HG03571 (cell line): ENCODE measurements around the gene MTHFD1.

Experiments
- ATAC-seq: cut with Tn5 transposase; IDR thresholded peaks from one replicate; pipeline ENCODE4 v1.9.1; 2021; ENCODE audit not compliant: unreplicated experiment

Gene MTHFD1

DNA sequence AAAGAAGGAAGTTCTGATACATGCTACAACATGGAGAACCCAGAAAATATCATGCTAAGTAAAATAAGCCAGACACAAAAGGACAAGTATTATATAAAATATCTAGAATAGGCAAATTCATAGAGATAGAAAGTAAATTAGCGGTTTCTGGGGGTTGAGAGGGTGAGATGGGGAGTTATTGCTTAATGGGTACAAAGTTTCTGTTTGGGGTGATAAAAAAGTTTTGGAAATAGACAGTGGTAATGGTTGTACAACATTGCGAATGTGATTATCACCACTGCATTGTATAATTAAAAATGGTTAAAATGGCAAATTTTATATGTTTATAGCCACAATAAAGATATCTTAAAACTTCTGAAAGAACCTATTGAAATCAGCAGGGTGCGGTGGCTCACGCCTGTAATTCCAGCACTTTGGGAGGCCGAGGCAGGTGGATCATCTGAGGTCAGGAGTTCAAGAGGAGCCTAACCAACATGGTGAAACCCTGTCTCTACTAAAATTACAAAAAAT lies 100.5 kb downstream of the MTHFD1 start:
- ATAC-seq, result no peak

DNA sequence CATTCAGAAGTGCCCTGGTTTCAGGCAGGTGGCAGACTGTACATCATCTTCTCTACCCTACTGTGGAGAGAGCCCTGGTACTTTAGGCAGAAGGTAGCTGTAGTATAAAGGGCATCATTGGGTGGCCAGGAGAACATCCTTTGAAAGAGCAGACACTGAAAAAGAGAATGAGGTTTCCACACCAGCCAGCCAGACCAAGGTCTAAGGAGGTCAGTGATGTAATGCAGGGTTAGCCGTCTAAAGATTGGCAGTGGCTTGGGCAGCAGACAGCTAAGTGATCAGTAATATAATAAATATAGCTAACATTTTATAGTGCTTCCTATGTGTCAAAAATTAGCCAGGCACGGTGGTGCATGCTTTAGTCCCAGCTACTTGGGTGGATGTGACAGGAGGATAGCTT lies 103.5 kb downstream of the MTHFD1 start:
- ATAC-seq, result no peak

DNA sequence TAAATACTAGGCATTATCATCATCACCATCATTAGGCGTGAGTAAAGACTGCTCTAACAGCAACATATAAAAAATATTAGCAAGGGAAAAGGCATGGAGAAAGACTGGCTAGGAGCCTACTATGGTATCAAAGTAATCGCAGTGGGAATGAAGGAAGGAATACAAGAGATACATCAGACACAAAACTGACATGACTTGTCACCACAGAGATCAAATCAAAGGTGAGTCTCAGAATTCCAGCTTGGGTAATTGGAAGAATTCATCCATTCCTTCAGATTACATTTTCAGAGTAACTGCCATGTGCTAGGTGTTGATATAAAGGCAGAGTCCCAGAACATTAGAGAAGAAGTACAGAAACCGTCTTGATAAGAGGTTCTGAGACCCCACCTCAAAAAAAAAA lies 105.3 kb downstream of the MTHFD1 start:
- no peak for ATAC-seq

DNA sequence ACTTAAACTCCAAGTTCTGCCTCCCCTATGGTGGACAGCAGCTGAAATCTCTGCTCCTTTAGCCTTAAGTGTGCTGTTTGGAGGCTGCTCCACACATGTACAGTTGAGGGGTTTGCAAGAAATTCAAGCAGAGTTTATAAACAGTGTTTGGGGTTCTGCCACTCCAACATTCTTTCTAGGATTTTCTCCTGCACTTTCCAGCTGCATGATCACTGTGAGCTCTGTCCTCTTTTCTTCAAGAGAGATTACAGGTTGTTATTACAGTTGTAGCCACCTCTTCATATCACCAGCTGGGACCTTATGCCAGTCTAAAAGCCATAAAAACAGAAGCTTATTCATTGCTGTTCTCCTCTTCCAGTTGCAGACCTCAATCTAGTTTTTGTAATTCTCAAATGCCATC lies 107.1 kb downstream of the MTHFD1 start:
- ATAC-seq, result no peak

- ATAC-seq, result no peak
Observed at GRCh38 chr14:64496764-64497163, 108.6 kb downstream of the MTHFD1 start.

- ATAC-seq, result no peak
Observed at GRCh38 chr14:64500088-64500487, 111.9 kb downstream of the MTHFD1 start.

DNA sequence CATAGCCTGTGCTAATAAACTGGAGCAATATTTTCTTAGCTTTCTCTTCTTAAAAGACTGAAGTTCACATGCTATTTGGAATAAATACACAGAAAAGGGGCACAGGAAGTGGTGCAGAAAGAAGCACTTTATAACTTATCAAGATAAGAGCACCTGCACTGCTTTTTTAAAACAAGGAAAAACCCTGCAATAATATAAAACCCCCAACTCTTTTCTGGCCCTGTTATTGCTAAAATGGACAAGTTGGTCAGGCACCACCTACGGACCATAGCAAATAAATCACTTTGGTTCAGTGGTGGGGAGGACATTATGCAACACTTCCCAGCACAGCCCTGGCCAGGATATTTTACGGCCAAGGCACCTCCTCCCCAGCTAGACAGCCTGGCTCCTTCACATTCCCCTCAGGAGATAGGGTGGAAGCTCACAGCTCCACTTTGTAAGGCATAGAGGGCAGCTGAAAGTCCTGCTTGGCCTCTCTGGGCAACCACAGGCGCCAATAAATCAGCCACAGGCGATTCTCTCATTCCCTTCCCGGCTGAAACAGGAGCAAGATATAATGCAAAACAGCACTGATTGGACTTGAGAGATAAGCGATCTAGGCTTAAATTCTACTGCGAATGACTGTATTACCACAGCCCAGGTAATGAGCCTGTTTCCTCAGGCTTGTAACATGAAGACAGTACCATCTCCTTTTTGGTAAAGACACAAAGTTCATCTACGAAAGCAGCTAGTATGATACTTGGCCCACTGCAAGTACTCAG lies 113.4 kb downstream of the MTHFD1 start:
- no peak for ATAC-seq

DNA sequence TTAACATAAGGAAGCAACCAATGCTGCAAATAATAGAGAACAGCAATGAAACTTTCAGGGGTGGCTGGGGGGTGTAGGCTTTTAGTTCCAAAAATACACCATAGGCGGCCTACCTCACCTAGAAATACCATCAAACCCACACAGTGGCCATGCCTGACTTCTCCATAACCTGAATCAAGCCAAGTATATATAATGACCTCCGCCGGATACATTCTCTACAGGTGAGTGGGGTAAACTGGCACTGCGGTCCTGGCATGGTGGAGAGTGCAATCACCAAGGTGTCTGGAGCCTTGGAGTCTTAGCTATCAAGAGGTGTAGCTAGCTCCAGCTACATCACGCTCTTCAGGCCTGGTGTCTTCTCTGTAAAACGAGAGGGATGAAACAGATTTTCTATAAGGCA lies 114.3 kb downstream of the MTHFD1 start:
- ATAC-seq, result no peak

GRCh38 chr14:64502887-64503433 lies 114.8 kb downstream of the MTHFD1 start:
- no peak for ATAC-seq

DNA sequence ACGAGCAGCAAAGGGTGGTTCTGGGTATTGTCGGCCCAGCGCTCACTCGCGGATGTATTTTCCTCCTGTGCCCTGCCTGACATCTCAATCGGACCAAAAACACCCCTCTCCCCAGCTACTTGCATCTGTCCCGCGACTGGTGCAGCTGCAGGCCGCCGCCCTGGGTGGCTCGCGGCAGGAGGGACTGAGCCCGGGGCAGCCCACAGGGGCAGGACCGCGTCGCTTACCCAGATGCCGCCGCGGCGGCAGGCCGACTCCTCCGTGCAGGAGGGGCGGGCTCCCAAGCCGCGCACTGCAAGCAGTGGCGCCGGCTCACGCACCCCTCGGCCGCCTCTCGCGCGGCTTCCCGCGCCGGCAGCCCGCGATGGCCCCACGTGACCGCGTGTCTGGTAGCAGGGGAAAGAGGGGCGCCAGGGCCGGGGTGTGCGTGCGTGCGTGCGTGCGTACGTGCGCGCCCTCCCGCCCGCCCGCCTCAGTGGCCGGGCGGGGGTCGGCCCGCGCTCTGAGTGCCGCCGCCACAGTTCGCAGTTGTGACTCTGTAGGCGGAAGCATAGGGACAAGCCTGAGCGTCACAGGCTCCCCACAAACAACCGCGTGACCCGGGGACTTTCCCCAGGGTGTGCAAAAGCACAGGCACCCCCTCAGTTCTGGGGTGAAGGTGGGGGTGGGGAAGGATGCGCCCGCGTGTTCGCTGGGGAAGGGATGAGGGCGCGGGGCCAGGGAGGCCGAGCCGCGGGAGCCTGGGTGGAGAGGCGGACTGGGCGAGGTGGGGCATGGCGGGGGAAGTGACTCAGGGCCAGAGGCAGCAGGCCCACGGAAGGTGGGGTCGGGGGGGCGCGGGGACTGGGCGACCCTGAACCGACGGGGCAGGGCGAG lies 115.5 kb downstream of the MTHFD1 start, which contains the start of gene ZBTB25:
TSS of gene ZBTB25 (minus strand) at position 405 of the 876 bp plus-strand sequence. CDS start 13,305 bp downstream, outside the sequence.
- ATAC-seq, result peak; percentile 48

GRCh38 chr14:64504310-64504896 lies 116.2 kb downstream of the MTHFD1 start, which contains the start of gene ZBTB1:
Gene ZBTB1, plus strand, starts transcription at chr14:64504770. Its CDS starts 16,735 bp downstream, at chr14:64521505.
- ATAC-seq, result peak; percentile 27

- ATAC-seq, result peak; percentile 20
Observed at GRCh38 chr14:64504897-64505794, 117.0 kb downstream of the MTHFD1 start.

DNA sequence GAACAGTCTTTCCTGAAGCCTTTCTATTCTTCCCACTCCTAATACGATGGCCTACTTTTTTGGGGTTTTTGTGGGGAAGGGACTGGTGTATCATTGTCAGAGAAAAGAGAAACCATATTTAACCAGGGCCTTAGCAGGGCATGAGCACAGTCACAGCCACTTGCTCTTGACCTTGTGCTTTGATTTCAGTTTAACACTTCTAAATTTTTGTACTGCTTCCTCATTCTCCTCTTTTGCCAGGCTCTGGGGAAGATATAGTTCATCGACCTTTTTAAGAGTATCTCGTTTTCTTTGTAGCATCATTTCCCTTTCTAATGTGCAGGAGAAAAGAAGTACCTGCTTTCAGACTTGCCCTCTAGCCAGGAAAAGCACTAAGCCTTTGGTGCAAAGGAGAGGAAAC lies 118.6 kb downstream of the MTHFD1 start:
- ATAC-seq, result no peak

- no peak for ATAC-seq
Observed at GRCh38 chr14:64507376-64508156, 119.4 kb downstream of the MTHFD1 start.

GRCh38 chr14:64508215-64508776 lies 120.1 kb downstream of the MTHFD1 start:
- no peak for ATAC-seq

- ATAC-seq, result no peak
Observed at GRCh38 chr14:64509036-64509435, 120.9 kb downstream of the MTHFD1 start.
